ENCODE measurements around the gene HPSE2.

- TF ChIP-seq CTCF (IDR thresholded peaks at IDR 0.05) (no peak), POLR2A (IDR thresholded peaks at IDR 0.05) (no peak)
Observed at GRCh38 chr10:98456043-98456570, 779.5 kb downstream of the HPSE2 start.
